Omental fat pad (tissue), 4 donors: Measurements from ENCODE around the gene SYT1. TPM values are rescaled to one million over a fixed set of nuclear protein-coding genes. Genes with fewer than 3 reads are reported as not detected.

Experiments used
- ATAC-seq: fragments of 150-250 bp; one replicate; pipeline ENCODE4 v1.9.1; 2016; ENCODE audit warnings: mild to moderate bottlenecking, moderate library complexity; ENCODE audit not compliant: low FRiP score
- DNase-seq: peaks from one replicate; pipeline ENCODE4 v3.0.0-alpha.2; 2019; ENCODE audit warnings: low spot score
- total RNA-seq, 4 donors: library from RNA; depleted of rRNA; stranded (reverse); fragments of >200 nt; gene quantifications; one replicate each; pipeline ENCODE4 v1.1.0, GENCODE V29; 2016
- TF ChIP-seq, protein P1 (sequence below), 3 donors: fragments of 450-650 bp; IDR thresholded peaks; one replicate each; pipeline ENCODE4 v1.5.1; 2016 to 2017; ENCODE audit warnings: antibody characterized with exemption in 3 of 3, mild to moderate bottlenecking in 3 of 3, moderate library complexity in 2 of 3

SYT1 gene
- total RNA-seq, 4 donors from 2014 or later, result 0.72 to 3.1 (median 1.7) TPM

- no peak for DNase-seq
- no peak for ATAC-seq
- TF ChIP-seq, protein P1, sequence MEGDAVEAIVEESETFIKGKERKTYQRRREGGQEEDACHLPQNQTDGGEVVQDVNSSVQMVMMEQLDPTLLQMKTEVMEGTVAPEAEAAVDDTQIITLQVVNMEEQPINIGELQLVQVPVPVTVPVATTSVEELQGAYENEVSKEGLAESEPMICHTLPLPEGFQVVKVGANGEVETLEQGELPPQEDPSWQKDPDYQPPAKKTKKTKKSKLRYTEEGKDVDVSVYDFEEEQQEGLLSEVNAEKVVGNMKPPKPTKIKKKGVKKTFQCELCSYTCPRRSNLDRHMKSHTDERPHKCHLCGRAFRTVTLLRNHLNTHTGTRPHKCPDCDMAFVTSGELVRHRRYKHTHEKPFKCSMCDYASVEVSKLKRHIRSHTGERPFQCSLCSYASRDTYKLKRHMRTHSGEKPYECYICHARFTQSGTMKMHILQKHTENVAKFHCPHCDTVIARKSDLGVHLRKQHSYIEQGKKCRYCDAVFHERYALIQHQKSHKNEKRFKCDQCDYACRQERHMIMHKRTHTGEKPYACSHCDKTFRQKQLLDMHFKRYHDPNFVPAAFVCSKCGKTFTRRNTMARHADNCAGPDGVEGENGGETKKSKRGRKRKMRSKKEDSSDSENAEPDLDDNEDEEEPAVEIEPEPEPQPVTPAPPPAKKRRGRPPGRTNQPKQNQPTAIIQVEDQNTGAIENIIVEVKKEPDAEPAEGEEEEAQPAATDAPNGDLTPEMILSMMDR (IDR thresholded peaks at IDR 0.05), result no peak
These were observed 418.8 kb downstream of the SYT1 start for GRCh38 chr12:79283364-79283763.

GRCh38 chr12:79288911-79289310 is 424.3 kb downstream of the SYT1 start:
- DNase-seq, result no peak
- TF ChIP-seq, protein P1 (IDR thresholded peaks at IDR 0.05), result no peak
- ATAC-seq, result no peak

- no peak for ATAC-seq
- DNase-seq, result no peak
- TF ChIP-seq, protein P1 (IDR thresholded peaks at IDR 0.05), result no peak
These were observed 427.1 kb downstream of the SYT1 start for GRCh38 chr12:79291711-79292110.

GRCh38 chr12:79294590-79294989 is 430.0 kb downstream of the SYT1 start:
- TF ChIP-seq, protein P1 (IDR thresholded peaks at IDR 0.05), result no peak
- DNase-seq (no peak), ATAC-seq (no peak)

DNA sequence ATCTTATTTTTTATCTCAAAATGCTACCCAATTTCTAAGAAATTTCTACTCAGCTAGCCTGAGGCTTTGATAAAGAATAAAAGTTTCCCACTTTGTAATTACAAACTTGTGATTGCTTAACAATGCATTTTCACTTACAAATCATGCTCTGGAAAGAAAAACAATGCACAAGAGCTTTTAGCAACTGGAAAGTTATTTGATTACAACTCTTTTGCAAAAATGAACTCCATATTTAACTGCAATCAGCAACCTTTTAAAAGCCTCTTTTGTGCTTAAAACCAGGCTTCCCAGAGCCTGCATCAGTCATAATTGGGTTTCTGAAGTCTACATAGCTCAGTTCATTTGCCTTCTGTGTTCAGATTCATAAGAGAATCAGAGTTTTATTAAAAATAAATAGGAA is 431.0 kb downstream of the SYT1 start:
- TF ChIP-seq, protein P1 (IDR thresholded peaks at IDR 0.05), result no peak
- ATAC-seq (no peak), DNase-seq (no peak)

DNA sequence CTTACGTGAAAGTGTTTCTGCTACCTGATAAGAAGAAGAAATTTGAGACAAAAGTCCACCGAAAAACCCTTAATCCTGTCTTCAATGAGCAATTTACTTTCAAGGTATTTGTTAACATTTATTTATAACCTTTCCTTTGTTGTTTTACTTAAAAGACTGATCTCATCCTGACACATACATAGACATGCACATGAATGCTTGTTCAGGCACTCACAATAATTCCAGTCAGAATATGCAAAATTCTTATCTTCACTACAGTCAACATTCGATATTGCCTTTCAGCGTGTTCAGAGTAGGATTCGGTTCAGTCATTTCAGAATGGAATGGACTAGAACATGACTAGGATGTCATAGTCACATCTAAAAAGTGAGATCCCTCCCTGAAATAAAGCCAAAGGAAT is 431.6 kb downstream of the SYT1 start:
- no peak for DNase-seq
- ATAC-seq, result no peak
- TF ChIP-seq, protein P1 (IDR thresholded peaks at IDR 0.05), result no peak

GRCh38 chr12:79296871-79297270 is 432.3 kb downstream of the SYT1 start:
- no peak for DNase-seq
- TF ChIP-seq, protein P1 (IDR thresholded peaks at IDR 0.05), result no peak
- no peak for ATAC-seq
